A549 (cell line): ENCODE data around the gene COQ7. TPM values are rescaled to one million over a fixed set of nuclear protein-coding genes. Genes with fewer than 3 reads are reported as not detected.

Source experiments
- ATAC-seq, 2 experiments: fragments of 200-7000 bp in 1 of 2; fragments of >200 bp in 1 of 2; cut with Nextera tagmentation in 1 of 2; cut with Tn5 transposase in 1 of 2; 3 replicates each; pipeline versions ENCODE4 v1.8.0 to v1.9.1; 2018 to 2020; ENCODE audit warnings: mild to moderate bottlenecking in 1 of 2, moderate library complexity in 1 of 2
- CTCF ChIA-PET: fragments of 300-600 bp; sonication (Branson Sonifier 250); formaldehyde crosslinking; extraction: SDS; loops from one replicate; lab custom pipeline; 2021; ENCODE audit warnings: antibody characterized with exemption, inconsistent platforms; lab: Yijun Ruan, JAX
- POLR2A ChIA-PET: fragments of 350-600 bp; formaldehyde crosslinking; extraction: SDS; loops from one replicate; lab custom pipeline; 2021; ENCODE audit warnings: antibody characterized with exemption, inconsistent platforms; lab: Yijun Ruan, JAX
- DNase-seq, 2 experiments: peaks; one replicate each; pipeline versions ENCODE4 v3.0.0 to v3.0.0-alpha.2; 2011 to 2016; ENCODE audit warnings: low read depth in 1 of 2, low spot score in 1 of 2
- FAIRE-seq: peaks from 2 replicates; lab custom pipeline; 2011; peaks lifted over from hg19 to GRCh38; lab: Jason Lieb, UNC
- H3K27ac ChIP-seq, 2 experiments: fragments of >200 bp; sonication (Bioruptor Twin); formaldehyde crosslinking; 3 replicates each; pipeline ENCODE4 v1.5.1; 2016 to 2017
- H3K4me1 ChIP-seq: fragments of >200 bp; sonication (Bioruptor Twin); formaldehyde crosslinking; 3 replicates; pipeline ENCODE4 v1.6.1; 2016
- H3K4me2 ChIP-seq: fragments of >200 bp; sonication (Bioruptor Twin); formaldehyde crosslinking; 3 replicates; pipeline ENCODE4 v1.6.1; 2016
- H3K4me3 ChIP-seq: fragments of >200 bp; sonication (Bioruptor Twin); formaldehyde crosslinking; 3 replicates; pipeline ENCODE4 v1.5.1; 2016
- H3K9me3 ChIP-seq: fragments of >200 bp; sonication (Bioruptor Twin); formaldehyde crosslinking; 3 replicates; pipeline ENCODE4 v1.6.1; 2016
- BHLHE40 ChIP-seq: IDR thresholded peaks from 2 replicates; pipeline ENCODE4 v1.6.1; 2012; ENCODE audit warnings: low read depth, low read length, inconsistent platforms
- CBX2 ChIP-seq: fragments of 200-600 bp; sonication (generic); IDR thresholded peaks from 2 replicates; pipeline ENCODE4 v1.6.1; 2016; ENCODE audit warnings: low read depth, mild to moderate bottlenecking, borderline replicate concordance
- CHD4 ChIP-seq: fragments of 200-600 bp; sonication (generic); IDR thresholded peaks from 2 replicates; pipeline ENCODE4 v1.6.1; 2016; ENCODE audit warnings: antibody characterized with exemption, mild to moderate bottlenecking, borderline replicate concordance
- EHF ChIP-seq: fragments of 250-450 bp; sonication (Bioruptor Pico); IDR thresholded peaks from 2 replicates; pipeline ENCODE4 v1.5.0; 2020; ENCODE audit warnings: mild to moderate bottlenecking
- ESRRA ChIP-seq: fragments of 150-350 bp; IDR thresholded peaks from 2 replicates; pipeline ENCODE4 v1.6.1; 2014; ENCODE audit warnings: mild to moderate bottlenecking, low read length, borderline replicate concordance
- FOSB ChIP-seq: fragments of 250-450 bp; sonication (Bioruptor Pico); IDR thresholded peaks from 2 replicates; pipeline ENCODE4 v1.5.0; 2020; ENCODE audit warnings: mild to moderate bottlenecking, moderate library complexity
- FOSL2 ChIP-seq, 2 experiments: fragments of 450-650 bp in 1 of 2; fragments of >200 bp in 1 of 2; sonication (Bioruptor Twin) in 1 of 2; formaldehyde crosslinking; IDR thresholded peaks; 2 replicates each; pipeline versions ENCODE4 v1.5.0 to v1.6.1; 2016 to 2020; ENCODE audit warnings: mild to moderate bottlenecking in 1 of 2, moderate library complexity in 1 of 2
- HEYL ChIP-seq: fragments of 250-450 bp; sonication (Bioruptor Pico); IDR thresholded peaks from 2 replicates; pipeline ENCODE4 v1.8.0; 2021; ENCODE audit warnings: mild to moderate bottlenecking, moderate library complexity
- HOXA7 ChIP-seq: fragments of 250-450 bp; sonication (Bioruptor Pico); IDR thresholded peaks from 2 replicates; pipeline ENCODE4 v1.5.0; 2020; ENCODE audit warnings: mild to moderate bottlenecking, moderate library complexity
- HOXB5 ChIP-seq: fragments of 250-450 bp; sonication (Bioruptor Pico); IDR thresholded peaks from 2 replicates; pipeline ENCODE4 v1.5.0; 2020; ENCODE audit warnings: mild to moderate bottlenecking, moderate library complexity
- MAZ ChIP-seq: fragments of 150-350 bp; IDR thresholded peaks from 2 replicates; pipeline ENCODE4 v1.6.1; 2014; ENCODE audit warnings: antibody characterized with exemption, low read depth, low read length, borderline replicate concordance
- MYC ChIP-seq: IDR thresholded peaks from 2 replicates; pipeline ENCODE4 v1.6.1; 2012; ENCODE audit warnings: mild to moderate bottlenecking, inconsistent platforms, low read length, improper control_type of control experiment, borderline replicate concordance
- NFE2L2 ChIP-seq: fragments of 150-350 bp; conservative IDR thresholded peaks from 2 replicates; pipeline ENCODE4 v1.6.1; 2014; ENCODE audit warnings: low read length
- PHF8 ChIP-seq: fragments of 200-600 bp; sonication (generic); IDR thresholded peaks from 2 replicates; pipeline ENCODE4 v1.6.1; 2016; ENCODE audit warnings: low read depth, mild to moderate bottlenecking, antibody characterized with exemption, moderate library complexity, borderline replicate concordance
- POLR2AphosphoS2 ChIP-seq: conservative IDR thresholded peaks from 2 replicates; pipeline ENCODE4 v1.6.1; 2012; ENCODE audit warnings: low read length, improper control_type of control experiment, inconsistent platforms
- RAD21 ChIP-seq, 2 experiments: fragments of >200 bp in 1 of 2; sonication (Bioruptor Twin) in 1 of 2; formaldehyde crosslinking in 1 of 2; IDR thresholded peaks in 1 of 2; conservative IDR thresholded peaks in 1 of 2; 2 replicates in 1 of 2; 3 replicates in 1 of 2; pipeline ENCODE4 v1.6.1; 2012 to 2018; ENCODE audit warnings: inconsistent platforms in 1 of 2
- RARB ChIP-seq: fragments of 250-450 bp; sonication (Bioruptor Pico); IDR thresholded peaks from 2 replicates; pipeline ENCODE4 v1.8.0; 2021; ENCODE audit warnings: mild to moderate bottlenecking, moderate library complexity
- RFX5 ChIP-seq: fragments of 450-650 bp; IDR thresholded peaks from 2 replicates; pipeline ENCODE4 v1.7.1; 2014; ENCODE audit warnings: antibody characterized with exemption, mild to moderate bottlenecking, moderate library complexity
- RNF2 ChIP-seq: fragments of 200-600 bp; sonication (generic); IDR thresholded peaks from 2 replicates; pipeline ENCODE4 v1.6.1; 2016; ENCODE audit warnings: low read depth, mild to moderate bottlenecking, antibody characterized with exemption, moderate library complexity, borderline replicate concordance
- SMC3 ChIP-seq: fragments of >200 bp; sonication (Bioruptor Twin); formaldehyde crosslinking; IDR thresholded peaks from 3 replicates; pipeline ENCODE4 v1.6.1; 2018; ENCODE audit warnings: inconsistent platforms
- SREBF2 ChIP-seq: fragments of 450-650 bp; IDR thresholded peaks from 2 replicates; pipeline ENCODE4 v1.6.1; 2014; ENCODE audit warnings: mild to moderate bottlenecking, moderate library complexity
- TP53 ChIP-seq: fragments of 250-450 bp; sonication (Bioruptor Pico); IDR thresholded peaks from 2 replicates; pipeline ENCODE4 v1.5.0; 2021; ENCODE audit warnings: mild to moderate bottlenecking, moderate library complexity
- ZFP36 ChIP-seq: fragments of 450-650 bp; IDR thresholded peaks from 2 replicates; pipeline ENCODE4 v1.6.1; 2014; ENCODE audit warnings: borderline replicate concordance; ENCODE audit not compliant: partially characterized antibody
- ZSCAN20 ChIP-seq: fragments of 250-450 bp; sonication (Bioruptor Pico); IDR thresholded peaks from 2 replicates; pipeline ENCODE4 v1.8.0; 2022; ENCODE audit warnings: mild to moderate bottlenecking, moderate library complexity
- WGBS: methylation state at CpG from one replicate; pipeline ENCODE4 v1.1.6; 2017; ENCODE audit errors: missing lambda C conversion rate; 5-methylcytosine and 5-hydroxymethylcytosine counted together
- polyA plus RNA-seq, 4 experiments: library from polyadenylated mRNA; depleted of rRNA in 3 of 4; stranded (reverse); fragments of >200 nt; fragmentation: RNase III in 1 of 4; extraction: RNeasy Plus Mini Kit Qiagen cat#74134 plus additional on column Dnase treatment in 1 of 4; gene quantifications; 2 replicates in 3 of 4; 3 replicates in 1 of 4; pipeline ENCODE4 v1.2.3, GENCODE V29; 2011 to 2017
- TF ChIP-seq, protein P1 (sequence below): fragments of >200 bp; sonication (Bioruptor Twin); formaldehyde crosslinking; IDR thresholded peaks from 3 replicates; pipeline ENCODE4 v1.5.1; 2016
- TF ChIP-seq, protein P2 (sequence below): IDR thresholded peaks from 2 replicates; pipeline ENCODE4 v1.6.1; 2012
- TF ChIP-seq, protein P3 (sequence below): IDR thresholded peaks from 2 replicates; pipeline ENCODE4 v1.6.1; 2012
- TF ChIP-seq, protein P4 (sequence below): fragments of 250-450 bp; sonication (Bioruptor Pico); IDR thresholded peaks from 2 replicates; pipeline ENCODE4 v1.5.0; 2020; ENCODE audit warnings: low read depth, mild to moderate bottlenecking, moderate library complexity
- TF ChIP-seq, protein P5 (sequence below): fragments of 250-450 bp; sonication (Bioruptor Pico); IDR thresholded peaks from 2 replicates; pipeline ENCODE4 v1.5.0; 2021; ENCODE audit warnings: mild to moderate bottlenecking, moderate library complexity, borderline replicate concordance

Gene COQ7
- polyA plus RNA-seq, 2 of the 4 experiments (the other 2 are of a cell fraction): 16.3 to 23.8 TPM

DNA sequence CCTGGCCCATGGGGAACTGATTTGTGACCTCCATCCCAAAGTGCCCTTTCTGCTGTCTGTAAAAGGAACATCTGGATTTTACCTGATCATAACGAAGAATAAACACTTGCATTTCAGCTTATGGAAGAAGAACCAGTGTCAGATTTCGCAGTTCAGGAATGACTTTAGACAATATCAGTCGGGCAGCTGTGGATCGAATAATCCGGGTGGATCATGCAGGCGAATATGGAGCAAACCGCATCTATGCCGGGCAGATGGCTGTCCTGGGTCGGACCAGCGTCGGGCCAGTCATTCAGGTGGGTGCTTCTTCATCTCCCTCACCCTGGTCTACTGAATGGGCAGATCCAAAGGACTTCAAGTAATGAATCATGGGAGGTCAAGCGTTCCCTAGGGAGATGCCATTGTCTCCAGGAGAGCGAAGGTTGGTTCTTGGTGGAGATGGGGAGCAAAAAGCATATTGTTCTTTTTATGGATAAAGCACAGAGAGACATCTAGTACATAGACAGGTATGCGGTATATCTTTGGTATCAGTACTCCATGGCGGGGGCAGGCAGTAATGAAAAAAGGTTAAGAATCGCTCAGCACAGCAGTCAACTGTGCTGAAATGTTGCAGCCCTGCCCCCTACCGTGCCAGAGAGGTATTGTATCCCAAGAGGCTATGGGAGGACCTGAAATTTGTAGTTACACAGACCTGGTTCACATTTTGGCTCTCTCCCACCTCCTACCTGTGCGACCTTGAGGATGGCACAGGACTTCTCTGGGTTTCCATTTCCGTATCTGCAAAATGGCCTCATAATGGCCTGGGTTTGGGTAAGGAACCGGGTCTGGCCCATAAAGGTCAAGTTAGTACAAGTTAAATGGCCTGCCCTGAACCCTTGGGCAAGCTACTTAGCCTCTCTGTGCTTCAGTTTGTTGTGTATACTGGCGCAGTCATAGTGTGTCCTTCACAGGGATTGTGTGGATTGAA, 4.7 kb downstream of the COQ7 start:
- CTCF ChIA-PET: interaction anchor here (0.5 to 7.0 kb wide), 25 partner anchors 10 to 435 kb away, joined by 3 to 130 read pairs (median 3); partner anchors contain the start of gene TMC7
- DNase-seq (peak; percentile 41 to 77), FAIRE-seq (no peak), ATAC-seq (peak; percentile 49 to 68; a peak in 4 of 6 replicates)
- Histone ChIP-seq H3K4me1 (peaks cover 7% of the 10 kb centered on the region; the same call in 2 of the 3 replicates), H3K27ac (0 out of 6 replicates have a peak overlapping the region, but pooled peaks of 1 of the 2 experiments have one; percentile 36), H3K4me2 (no peak overlapping the region), H3K4me3 (no peak overlapping the region), H3K9me3 (no peaks in the 10 kb centered on the region)
- TF ChIP-seq RNF2 (no peak), POLR2AphosphoS2 (no peak), ESRRA (no peak), RAD21 (conservative IDR thresholded peaks at IDR 0.05 in 1 of 2, IDR thresholded peaks at IDR 0.05 in 1 of 2) (peak; percentile 88 to 96), BHLHE40 (no peak), SMC3 (peak; percentile 89), HEYL (CRISPR knock-in tag) (no peak), RARB (CRISPR knock-in tag) (no peak), FOSL2 (IDR thresholded peaks at IDR 0.05) (no peak), FOSL2 (CRISPR knock-in tag; IDR thresholded peaks at IDR 0.05) (no peak)
- TF ChIP-seq, protein P1, sequence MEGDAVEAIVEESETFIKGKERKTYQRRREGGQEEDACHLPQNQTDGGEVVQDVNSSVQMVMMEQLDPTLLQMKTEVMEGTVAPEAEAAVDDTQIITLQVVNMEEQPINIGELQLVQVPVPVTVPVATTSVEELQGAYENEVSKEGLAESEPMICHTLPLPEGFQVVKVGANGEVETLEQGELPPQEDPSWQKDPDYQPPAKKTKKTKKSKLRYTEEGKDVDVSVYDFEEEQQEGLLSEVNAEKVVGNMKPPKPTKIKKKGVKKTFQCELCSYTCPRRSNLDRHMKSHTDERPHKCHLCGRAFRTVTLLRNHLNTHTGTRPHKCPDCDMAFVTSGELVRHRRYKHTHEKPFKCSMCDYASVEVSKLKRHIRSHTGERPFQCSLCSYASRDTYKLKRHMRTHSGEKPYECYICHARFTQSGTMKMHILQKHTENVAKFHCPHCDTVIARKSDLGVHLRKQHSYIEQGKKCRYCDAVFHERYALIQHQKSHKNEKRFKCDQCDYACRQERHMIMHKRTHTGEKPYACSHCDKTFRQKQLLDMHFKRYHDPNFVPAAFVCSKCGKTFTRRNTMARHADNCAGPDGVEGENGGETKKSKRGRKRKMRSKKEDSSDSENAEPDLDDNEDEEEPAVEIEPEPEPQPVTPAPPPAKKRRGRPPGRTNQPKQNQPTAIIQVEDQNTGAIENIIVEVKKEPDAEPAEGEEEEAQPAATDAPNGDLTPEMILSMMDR: peak; percentile 90
- TF ChIP-seq, protein P2, sequence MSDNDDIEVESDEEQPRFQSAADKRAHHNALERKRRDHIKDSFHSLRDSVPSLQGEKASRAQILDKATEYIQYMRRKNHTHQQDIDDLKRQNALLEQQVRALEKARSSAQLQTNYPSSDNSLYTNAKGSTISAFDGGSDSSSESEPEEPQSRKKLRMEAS: no peak
- TF ChIP-seq, protein P3, sequence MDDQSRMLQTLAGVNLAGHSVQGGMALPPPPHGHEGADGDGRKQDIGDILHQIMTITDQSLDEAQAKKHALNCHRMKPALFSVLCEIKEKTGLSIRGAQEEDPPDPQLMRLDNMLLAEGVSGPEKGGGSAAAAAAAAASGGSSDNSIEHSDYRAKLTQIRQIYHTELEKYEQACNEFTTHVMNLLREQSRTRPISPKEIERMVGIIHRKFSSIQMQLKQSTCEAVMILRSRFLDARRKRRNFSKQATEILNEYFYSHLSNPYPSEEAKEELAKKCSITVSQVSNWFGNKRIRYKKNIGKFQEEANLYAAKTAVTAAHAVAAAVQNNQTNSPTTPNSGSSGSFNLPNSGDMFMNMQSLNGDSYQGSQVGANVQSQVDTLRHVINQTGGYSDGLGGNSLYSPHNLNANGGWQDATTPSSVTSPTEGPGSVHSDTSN: no peak
- WGBS: 57% methylated on average over 21 of the region's 21 CpGs
- POLR2A ChIA-PET: interaction anchor here (1.7 kb wide), 1 partner anchor 88 kb away, joined by 8 read pairs; the partner anchor contains the start of gene TMC7

DNA sequence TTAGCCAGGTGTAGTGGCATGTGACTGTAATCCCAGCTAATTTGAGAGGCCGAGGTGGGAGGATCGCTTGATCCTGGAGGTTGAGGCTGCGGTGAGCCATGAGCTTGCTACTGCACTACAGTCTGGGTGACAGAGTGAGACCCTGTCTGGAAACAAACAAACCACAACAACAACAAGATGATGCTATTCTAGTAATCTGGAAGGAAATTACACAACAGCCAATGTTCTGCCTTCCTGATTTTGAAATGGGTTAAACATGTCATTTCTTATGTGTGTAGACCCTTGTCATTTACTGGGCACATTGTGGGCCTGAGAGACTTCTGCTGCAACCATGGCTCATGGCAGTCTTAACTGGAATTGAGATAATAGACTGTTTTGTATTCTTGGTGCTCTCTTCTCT, 5.9 kb downstream of the COQ7 start:
- Histone ChIP-seq H3K4me1 (peaks cover 6% of the 10 kb centered on the region; the same call in 2 of the 3 replicates), H3K27ac (no peak overlapping the region), H3K4me2 (no peak overlapping the region), H3K9me3 (no peaks in the 10 kb centered on the region), H3K4me3 (no peak overlapping the region)
- WGBS: 96% methylated on average over 3 of the region's 3 CpGs
- no peak for DNase-seq
- no peak for ATAC-seq
- POLR2A ChIA-PET: interaction anchor here (1.7 kb wide), 1 partner anchor 90 kb away, joined by 8 read pairs; the partner anchor contains the start of gene TMC7
- FAIRE-seq: no peak
- TF ChIP-seq ZFP36: no peak
- no peak for TF ChIP-seq SREBF2
- no peak for TF ChIP-seq EHF
- TF ChIP-seq, protein P4, sequence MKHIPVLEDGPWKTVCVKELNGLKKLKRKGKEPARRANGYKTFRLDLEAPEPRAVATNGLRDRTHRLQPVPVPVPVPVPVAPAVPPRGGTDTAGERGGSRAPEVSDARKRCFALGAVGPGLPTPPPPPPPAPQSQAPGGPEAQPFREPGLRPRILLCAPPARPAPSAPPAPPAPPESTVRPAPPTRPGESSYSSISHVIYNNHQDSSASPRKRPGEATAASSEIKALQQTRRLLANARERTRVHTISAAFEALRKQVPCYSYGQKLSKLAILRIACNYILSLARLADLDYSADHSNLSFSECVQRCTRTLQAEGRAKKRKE (CRISPR knock-in tag): no peak
- no peak for TF ChIP-seq CBX2
- TF ChIP-seq RFX5: no peak
- no peak for TF ChIP-seq RARB (CRISPR knock-in tag)
- TF ChIP-seq HOXA7: no peak
- TF ChIP-seq PHF8: no peak
- TF ChIP-seq RNF2: no peak
- no peak for TF ChIP-seq MAZ
- no peak for TF ChIP-seq FOSB (CRISPR knock-in tag)
- TF ChIP-seq, protein P5, sequence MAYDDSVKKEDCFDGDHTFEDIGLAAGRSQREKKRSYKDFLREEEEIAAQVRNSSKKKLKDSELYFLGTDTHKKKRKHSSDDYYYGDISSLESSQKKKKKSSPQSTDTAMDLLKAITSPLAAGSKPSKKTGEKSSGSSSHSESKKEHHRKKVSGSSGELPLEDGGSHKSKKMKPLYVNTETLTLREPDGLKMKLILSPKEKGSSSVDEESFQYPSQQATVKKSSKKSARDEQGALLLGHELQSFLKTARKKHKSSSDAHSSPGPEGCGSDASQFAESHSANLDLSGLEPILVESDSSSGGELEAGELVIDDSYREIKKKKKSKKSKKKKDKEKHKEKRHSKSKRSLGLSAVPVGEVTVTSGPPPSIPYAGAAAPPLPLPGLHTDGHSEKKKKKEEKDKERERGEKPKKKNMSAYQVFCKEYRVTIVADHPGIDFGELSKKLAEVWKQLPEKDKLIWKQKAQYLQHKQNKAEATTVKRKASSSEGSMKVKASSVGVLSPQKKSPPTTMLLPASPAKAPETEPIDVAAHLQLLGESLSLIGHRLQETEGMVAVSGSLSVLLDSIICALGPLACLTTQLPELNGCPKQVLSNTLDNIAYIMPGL (CRISPR knock-in tag): no peak
- no peak for TF ChIP-seq ZSCAN20
- no peak for TF ChIP-seq TP53 (CRISPR knock-in tag)
- no peak for TF ChIP-seq NFE2L2
- no peak for TF ChIP-seq MYC
- no peak for TF ChIP-seq CHD4
- no peak for TF ChIP-seq HOXB5 (CRISPR knock-in tag)
- CTCF ChIA-PET: interaction anchor here (0.6 to 7.0 kb wide), 9 partner anchors 13 to 101 kb away, joined by 3 to 130 read pairs (median 3); partner anchors contain the start of gene TMC7
